NCI-H526 treated with DMSO at 0.1 percent for 48 hours (cell line): ENCODE results near the gene SLC35F4.

Experiments used
- DNase-seq: peaks from one replicate; lab custom pipeline; 2025; lab: John Stamatoyannopoulos, UW

SLC35F4 gene

DNA sequence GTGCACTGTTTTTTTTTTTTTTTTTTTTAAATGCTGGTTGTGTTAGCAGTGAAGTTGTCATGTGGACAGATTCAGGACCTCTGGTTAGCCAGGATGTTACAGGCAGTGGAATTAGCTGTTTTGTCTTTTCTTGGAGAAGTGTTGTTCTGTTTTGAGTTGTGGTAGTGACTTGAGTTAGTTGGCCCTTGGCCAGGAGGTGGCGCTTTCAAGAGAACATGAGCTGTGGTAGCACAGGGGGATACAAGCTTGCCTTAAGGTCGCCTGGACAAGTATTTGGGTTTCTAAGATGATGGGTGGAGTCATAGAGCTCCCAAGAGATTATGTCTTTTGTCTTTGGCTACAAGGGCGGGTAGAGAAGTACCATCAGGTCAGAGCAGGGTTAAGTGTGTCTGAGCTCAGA, 338.9 kb downstream of the SLC35F4 start:
- no peak for DNase-seq

DNA sequence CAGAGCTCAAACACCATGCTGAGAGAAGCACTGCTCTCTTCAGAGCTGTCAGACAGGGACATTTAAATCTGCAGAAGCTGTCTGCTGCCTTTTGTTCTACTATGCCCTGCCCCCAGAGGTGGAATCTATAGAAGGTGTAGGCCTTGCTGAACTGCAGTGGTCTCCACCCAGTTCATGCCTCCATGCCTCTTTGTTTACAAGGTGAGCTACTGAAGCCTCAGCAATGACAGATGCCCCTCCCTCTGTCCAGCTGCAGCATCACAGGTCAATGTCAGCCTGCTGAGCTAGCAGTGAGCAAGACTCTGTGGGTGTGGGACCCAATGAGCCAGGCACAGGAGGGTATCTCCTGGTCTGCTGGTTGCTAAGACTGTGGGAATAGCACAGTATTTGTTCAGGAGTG, 346.8 kb downstream of the SLC35F4 start:
- DNase-seq, result no peak
